Daoy (cell line): ENCODE measurements around the gene BARX1. TPM values are rescaled to one million over a fixed set of nuclear protein-coding genes. Genes with fewer than 3 reads are reported as not detected.

Experiments
- DNase-seq: peaks from one replicate; pipeline ENCODE4 v3.0.0-alpha.2; 2015; ENCODE audit warnings: low read depth
- total RNA-seq: library from RNA; depleted of rRNA; stranded (reverse); fragments of >200 nt; shearing (Covaris generic); gene quantifications from 2 replicates; pipeline ENCODE4 v1.2.3, GENCODE V29; 2014

Gene BARX1
- total RNA-seq, 1 experiment from 2014 or later, result 1.9 TPM

DNA sequence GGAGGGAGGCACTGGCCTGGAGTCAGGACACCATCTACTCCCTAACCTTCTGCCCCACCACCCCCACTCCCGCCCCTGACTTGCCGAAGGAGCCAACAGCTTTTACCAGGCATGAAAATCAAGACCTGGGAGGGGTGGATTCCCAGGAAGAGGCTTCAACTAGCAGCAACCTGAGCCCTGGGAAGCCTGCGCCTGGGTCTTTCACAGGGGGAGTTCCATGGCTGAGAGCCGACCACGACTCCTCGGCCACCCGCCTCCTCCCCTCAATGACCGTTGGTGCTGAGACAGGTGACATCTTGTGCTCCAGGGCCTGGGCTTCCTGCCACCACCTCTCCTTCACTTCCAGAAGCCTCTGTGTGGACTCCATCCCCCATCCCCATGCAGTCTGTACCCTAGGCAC is 37.1 kb downstream of the BARX1 start:
- DNase-seq, result no peak

DNA sequence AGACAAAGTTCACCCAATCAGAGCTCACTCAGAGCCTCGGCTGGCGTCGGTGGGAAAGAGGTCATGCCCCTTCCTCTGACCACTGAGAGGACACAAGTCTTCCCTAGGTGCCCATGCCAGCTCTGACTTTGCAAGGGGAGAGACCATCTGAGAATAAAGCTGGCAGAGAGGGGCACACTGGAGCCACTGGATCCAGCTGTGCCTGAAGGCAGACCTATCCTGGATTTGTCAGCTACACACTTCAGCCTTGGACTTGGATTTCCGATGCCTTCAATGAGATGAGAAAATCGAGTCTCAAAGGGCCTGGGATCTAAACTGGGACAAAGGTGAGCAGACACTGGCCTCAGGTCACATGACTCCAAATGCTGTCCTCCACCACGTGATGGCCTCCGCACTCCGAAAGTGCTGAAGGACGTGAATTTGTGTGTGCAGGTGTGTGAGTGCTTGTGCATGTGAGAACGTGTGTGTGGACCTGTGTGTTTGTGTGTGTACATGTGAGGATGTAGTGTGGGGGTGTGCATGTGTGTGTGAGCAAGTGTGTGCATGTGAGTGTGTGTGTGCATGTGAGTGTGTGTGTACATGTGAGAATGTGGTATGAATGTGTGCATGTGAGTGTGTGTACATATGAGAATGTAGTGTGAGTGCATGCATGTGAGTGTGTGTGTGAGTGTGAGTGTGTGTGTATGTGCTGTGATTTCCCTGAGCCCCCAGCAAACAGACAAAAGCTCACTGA is 37.9 kb downstream of the BARX1 start:
- no peak for DNase-seq

DNA sequence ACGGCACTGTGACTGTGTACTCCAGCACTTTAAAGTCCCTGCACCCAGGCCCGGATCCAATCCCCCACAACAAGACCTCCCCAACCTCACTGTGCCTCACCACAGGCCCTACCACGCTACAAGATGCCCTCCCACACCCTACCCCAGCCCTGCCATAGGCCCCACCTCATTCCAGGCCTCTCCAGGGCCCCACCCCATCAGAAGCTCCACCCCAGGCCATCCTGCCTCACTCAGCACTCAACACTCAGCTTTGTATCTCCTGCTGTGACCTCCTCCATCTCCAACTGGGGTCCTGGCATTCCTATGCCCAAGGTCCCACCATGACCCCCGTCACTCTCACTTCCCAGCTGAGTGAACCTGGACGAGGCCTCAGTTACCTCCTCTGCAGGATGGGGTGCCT is 38.8 kb downstream of the BARX1 start:
- DNase-seq, result no peak

DNA sequence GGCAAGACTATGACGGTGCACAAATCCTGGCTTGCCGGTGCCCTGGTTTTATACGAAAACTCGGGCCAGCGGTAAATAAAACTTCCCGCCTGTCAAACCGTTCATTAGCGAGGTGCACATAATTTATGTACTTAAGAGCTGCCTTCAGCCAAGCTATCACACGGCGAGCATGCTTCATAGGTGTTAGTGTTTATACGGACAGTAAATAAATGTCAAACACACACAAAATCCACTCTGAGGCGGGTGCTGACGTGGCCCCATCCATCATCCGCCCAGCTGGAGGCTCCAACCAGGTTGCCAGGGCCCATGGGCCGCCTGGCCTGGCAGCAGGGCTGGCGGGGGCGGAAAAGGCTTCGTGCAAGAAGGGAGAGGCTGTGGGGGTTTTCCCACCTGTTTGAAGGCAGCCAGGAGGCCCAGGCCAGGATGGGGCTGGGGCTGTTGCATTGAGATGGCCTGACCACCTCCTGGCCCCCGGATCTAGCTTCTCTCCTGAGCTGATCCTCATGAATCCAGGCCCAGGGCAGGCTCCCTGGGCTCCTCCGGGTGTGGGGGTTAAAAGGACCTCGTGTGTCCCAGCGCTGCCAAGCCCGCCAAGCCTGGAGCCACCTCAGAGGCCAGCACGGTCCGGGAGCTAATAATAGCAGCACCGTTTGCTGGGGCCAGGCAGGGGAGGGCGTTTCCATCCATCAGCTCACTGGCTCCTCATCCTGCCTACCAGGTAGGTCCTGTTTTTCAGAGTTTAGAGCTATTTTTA is 43.2 kb downstream of the BARX1 start:
- peak; percentile 42 for DNase-seq

DNA sequence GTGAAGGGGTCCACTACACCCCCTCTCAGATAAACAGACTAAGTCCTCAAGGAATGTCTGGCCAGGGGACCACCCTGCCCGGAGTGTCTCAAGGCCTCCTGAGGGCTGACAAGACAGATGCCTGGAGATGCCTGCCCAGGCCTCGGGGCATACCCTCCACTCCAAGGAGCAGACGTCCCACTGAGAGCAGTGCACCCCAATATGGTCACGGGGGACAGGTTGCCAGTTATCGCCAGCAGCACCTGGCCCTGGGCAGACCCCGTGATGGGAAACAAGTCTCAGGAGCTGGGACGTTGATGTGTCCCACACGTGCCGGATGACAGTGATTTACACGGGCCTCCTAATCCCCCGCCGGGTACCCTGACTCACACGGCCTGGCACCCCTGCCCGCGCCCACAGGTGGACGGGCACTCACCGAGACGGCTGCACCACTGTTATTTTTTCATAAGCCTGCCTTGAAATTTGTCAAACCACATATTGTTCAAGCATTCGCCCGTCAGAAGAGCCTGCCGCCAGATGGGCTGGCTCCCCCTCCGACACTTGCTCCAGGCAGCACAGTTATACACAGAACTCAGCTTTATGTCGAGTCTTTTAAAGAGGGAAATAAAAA is 43.9 kb downstream of the BARX1 start:
- DNase-seq, result no peak

DNA sequence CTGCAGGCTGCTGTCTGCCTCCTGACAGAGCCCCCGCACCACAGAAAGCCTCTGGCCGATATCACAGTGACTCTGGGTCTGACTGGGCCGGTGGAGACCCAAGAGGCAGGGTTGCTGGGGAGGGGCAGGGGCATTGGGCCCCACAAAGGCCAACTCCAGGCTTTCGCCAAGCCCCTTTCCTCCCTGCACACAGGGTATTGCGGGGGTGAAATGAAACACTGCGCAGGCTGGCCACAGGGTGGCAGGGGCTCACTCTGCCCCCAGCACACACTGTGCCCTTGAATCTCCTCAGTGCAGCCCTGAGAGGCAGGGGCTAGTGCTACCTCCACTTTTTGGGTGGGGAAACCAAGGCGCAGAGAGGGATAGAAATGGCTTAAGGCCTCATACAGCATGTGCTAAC is 44.6 kb downstream of the BARX1 start:
- DNase-seq, result no peak

DNA sequence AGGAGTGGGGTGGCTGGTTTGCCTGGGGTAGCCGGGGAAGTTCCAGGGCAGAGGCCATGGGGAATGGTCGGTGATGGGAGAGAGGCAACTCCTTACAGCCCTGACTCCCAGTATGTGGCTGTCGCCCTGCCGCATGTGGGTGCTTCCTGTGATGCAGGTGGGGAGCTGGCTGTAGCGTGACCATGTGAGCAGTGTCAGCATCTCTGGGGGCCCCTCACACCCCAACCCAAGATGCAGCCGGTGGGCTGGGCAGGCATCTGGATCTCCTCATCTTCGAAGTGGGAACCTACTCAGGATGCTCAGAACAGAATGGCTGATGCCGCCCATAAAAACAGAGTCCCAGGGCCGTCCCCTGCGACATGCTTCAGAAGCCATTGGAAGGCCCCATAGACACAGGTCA is 45.0 kb downstream of the BARX1 start:
- DNase-seq, result no peak

DNA sequence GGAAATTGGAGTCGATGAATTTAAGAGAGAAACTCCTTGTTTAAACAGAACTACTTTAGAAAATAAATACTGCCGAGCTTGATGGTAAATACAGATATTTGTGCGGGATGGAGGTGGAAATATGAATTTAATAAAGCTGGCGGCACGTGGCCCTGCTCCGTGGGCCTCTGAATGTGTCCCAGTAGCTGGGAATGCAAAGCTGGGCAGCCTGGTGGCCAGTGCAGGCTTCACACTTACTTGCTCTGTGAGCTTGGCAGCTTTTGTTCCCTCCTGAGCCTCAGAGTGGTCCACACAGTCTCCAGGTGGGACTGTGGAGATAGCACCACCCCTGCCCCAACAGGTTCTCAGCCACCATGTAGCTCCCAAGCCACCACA is 45.9 kb downstream of the BARX1 start:
- DNase-seq, result no peak

DNA sequence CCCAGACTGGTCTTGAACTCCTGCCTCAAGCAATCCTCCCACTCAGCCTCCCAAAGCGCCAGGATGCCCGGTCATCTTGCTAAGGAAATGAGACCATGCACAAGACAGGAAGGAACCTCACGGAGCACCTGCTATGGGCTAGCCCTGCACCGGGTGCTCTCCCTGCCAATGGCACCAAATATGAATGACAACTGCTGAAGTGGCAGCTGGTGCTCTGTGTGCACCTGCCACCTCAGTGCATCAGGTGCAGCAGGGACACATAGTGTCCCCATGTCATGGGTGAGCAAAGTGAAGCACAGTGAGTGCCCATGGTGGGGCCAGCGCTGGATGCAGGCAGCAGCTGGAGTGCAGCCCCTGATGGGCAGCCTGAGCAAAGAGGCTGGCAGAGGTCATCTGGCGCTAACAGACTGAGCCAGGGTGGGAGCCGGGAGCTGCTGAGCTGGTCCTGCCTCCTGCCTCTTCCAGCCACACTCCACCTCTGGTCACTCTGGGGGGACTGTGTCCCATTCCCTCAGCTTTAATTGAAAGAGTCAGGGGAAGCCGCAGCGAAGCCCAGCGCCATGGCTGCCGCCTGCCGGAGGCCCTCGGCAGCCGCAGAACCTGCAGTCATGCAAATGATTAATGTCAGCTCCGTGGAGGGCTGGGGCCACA is 46.4 kb downstream of the BARX1 start:
- no peak for DNase-seq

DNA sequence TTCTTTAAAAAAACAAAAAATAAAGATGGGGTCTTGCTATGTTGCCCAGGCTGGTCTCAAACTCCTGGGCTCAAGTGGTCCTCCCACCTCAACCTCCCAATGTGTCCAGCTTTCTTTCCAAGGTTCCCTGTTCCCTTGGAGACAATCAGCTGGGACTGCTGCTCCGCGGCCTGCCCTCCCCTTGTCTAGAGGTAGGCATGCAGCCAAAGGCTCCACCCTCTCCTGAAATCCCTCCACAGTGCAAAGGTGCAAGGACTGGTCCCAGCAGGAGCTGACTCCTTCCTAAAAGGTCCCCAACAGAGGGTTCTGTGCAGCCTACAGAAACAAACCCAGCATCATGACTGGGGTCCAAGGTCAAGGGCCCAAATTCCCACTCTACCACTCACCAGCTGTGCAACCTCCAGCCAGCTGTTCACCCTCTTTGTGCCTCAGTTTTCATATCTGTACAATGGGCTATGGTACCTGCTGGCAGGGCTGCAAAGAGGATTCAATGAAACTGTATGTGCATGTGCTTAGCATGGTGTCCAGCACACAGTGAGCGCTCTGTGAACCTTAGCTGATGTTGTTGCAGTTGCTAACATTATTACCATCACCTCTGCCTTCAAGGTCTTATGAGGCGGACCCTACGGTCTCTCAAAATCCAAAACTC is 47.5 kb downstream of the BARX1 start:
- no peak for DNase-seq

DNA sequence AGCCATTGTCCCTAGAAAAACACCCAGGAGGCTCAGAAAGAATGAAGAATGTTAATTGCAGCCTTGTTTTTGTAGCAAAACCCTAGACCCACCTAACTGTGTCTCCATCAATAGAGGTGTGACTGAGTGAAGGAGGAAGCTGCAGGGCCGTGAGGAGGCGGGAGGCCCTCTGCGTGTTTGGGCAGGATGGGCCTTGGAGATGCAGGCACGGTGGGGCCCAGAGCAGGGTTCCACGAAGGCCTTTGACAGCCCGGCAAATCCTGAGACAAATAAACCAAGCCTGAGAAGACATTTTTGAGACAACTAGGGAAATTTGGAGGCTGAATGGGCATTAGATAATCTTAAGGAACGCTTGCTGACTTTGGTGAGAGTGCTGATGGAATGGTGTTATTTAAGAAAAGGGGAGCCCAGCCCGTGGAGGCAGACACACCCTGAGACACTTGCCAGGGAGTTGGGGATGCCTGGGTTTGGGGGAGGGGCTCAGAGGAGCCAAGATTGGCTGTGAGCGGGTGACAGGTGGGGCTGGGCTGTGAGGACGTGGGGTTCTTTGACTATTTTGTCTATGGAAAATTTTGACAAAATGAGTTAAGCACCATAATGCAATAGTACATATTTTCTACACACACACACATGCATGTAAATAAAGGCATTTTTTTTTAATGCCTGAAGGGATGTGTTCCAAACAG is 48.8 kb downstream of the BARX1 start:
- no peak for DNase-seq

DNA sequence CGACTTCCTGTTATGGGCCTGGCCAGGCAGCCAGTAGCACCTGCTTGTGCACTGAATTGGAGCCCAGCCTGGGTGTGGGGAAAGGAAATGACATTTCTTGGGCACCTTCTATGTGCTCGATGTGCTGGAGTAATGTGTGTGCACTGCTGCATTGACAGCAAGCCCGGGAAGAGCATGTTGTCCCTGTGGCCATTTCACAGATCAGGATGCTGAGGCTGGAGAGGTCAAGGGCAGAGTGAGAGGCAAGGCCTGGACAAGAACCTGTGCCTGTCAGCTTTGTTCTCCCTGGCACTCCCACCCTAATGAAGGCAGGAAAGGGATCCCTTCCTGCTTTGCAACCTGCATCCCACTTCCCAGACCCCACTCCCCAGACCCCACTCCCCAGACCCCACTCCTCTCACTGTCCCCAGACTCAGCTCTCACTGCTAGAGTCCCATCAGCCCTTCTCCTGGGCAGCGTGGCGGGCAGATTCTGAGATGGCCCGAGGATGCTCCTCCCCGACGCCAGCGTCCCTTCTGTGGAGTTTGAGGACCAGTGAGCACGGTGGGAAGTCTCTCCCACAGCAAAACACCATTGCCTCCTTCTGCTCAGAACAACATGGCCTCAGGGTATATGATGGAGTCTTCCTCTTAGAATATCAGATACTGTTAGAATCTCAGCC is 49.6 kb downstream of the BARX1 start:
- DNase-seq, result no peak

DNA sequence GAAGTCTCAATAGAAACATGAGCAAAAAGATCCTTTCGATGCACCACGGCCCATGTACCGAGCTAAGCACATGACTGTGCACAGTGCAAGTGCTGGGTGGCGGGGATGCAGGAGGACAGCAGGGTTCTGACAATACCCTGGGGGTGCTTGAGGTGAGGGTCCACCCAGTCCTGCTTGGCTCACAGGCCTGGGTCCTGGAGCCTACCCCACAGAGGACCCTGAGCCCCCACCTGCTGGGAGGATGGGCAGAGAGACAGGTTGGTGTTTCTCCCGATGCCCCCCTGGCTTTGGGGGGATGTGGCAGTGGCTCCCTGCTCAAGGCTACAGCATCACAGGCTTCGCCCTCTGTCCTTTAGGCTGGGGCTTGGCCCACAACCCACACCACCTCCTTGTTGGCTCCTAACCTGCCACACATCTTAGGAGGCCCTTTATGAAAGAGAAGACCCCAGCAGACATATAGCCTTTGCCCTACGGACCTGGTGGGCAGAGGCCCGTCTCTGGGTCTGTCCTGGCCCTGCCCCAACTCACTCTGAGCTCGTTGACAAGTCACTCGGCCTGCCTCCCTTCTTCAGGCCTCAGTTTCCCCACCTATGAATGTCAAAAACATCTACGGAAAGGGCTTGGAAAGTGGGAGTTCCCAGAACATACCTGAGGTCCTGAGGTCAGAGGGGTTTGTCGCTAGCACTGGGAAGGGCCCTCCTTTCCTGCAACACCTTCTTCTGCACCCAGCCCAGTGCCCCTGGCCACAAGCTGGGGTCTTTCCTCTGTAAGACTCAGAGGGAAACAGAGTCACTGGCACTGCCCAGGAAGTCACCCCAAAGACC is 50.3 kb downstream of the BARX1 start:
- no peak for DNase-seq

DNA sequence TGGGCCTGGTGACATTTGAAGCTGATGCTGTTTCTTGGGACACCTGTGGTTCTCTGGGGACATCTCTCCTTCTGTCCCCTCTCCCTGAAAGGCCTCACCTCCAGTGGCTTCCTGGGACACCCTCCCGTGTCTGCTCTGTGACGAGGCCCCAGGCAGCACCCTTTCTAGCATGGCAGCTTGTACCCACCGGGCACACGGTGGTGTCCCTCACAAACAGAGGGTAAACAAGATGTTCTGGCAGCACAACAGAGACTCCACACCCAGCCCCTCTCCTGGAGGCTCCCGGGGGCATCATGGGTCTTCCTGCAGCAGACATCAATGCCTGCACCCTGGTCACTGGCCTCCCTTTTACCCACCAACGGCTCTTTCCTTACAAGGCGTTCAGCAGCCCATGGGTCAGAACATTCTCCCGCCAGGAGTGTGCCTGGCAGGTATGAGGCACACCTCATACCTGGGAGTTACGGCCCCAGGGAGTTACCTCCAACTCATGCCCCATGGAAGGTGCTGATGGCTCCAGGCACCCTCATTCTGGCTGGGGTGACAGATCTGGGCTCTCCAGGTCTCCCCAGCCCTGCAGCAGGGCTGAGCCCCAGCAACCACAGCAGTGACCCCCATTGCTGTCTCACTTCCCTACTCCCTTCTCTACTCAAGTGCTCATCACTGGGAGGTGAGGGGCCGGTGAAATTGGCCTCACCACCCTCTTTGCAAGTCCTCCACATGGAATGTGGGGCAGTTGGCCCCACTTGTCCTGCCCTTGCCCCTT is 51.1 kb downstream of the BARX1 start:
- no peak for DNase-seq

DNA sequence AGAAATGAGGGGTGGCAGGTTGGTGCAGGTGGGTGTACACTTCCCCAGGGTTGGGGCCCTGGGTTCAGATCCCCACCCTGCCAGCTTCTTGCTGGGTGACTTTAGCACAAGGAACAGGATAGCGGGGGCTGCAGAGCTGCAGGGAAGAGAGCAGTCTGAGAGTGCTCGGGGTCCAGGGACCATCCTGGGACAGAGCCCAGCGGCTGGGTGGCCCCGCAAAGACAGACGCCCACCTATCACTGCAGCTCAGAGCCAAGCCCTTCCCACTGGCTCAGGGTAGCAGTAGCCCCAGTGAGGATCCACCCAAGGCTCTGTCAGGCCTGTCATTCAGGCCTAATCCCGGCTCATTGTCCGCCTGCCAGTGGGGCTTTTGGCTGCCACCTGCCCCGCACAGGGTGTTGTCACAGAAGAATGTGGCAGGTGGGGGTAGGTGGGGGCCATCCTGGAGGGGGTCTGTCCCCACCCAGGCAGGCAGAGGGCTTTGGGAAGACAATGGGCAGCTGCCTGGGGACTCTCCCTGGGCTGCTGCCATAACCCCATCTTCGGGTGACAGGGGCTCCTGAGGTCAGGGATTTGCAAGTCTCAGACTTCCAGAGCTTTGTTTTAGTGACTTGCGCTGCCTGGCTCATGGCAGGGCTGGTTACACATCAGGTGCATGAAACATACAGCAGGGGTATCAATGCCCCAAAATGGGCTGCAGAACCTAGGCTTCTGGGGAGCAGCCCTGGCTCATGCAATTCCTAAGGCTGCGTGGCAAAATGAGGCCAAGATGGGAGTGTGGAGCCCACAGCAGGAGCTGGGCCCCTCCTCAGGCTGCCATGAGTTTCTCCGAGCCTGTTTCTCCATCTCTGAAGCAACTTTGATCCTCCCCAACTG is 52.1 kb downstream of the BARX1 start:
- DNase-seq, result no peak

DNA sequence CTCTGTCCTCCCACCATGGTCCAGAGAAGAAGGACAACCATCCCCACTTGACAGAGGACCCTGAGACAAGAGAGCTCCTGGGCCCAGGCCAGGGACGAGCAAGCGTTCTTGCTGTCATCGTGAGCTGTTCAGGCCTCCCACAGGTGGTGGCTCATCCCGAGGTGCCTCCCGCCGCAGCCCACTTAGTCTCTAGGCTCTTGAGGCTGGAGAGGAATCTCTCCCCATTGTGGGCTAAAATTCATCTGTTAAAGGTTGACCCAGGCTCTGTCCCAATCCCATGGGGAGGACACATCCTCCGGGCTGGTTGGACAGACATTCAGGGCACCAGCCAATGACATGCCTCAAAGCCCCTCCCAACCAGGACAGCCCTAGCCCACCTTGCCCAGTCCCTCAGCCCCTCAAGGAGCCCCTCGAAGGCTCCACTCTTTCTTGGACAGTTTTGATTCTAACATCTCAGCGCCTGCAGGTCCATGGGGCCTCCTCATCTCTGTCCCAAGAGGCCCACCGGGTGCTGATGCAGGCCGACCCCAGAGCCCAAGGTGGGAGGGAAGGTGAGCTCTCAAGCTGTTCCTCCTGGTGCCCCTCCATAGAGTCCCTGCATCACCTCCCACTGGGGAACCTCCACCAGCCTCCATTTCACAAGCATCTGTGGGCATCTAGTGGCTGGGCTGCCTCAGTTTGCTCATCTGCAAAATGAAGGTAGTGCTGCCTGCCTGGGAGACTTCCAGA is 52.9 kb downstream of the BARX1 start:
- no peak for DNase-seq
